Activated CD4-positive, alpha-beta T cell treated with anti-CD3 and anti-CD28 coated beads, Interleukin-2, amount 10 ng/mL, durations not matched to agents 7 days and 5 days (primary cell): ENCODE data around the gene SPAG4. TPM values are rescaled to one million over a fixed set of nuclear protein-coding genes. Genes with fewer than 3 reads are reported as not detected.

Experiments
- CTCF ChIA-PET: fragments of 350-600 bp; sonication (Branson Sonifier 250); formaldehyde crosslinking; loops from one replicate; lab custom pipeline; 2021; ENCODE audit warnings: antibody characterized with exemption; lab: Charles Lee
- POLR2A ChIA-PET: fragments of 350-600 bp; sonication (Branson Sonifier 250); formaldehyde crosslinking; loops from one replicate; lab custom pipeline; 2021; ENCODE audit warnings: antibody characterized with exemption; lab: Charles Lee
- DNase-seq: peaks from one replicate; pipeline ENCODE4 v3.0.0-alpha.2; 2020
- H3K27ac Mint-ChIP-seq: one replicate; pipeline ENCODE4 v1.8.0; 2021; ENCODE audit warnings: mild to moderate bottlenecking, moderate library complexity, mixed read lengths
- H3K27me3 Mint-ChIP-seq: one replicate; pipeline ENCODE4 v1.8.0; 2021; ENCODE audit warnings: mixed read lengths
- H3K36me3 Mint-ChIP-seq: one replicate; pipeline ENCODE4 v1.8.0; 2021; ENCODE audit warnings: low read depth, mixed read lengths
- H3K4me1 Mint-ChIP-seq: one replicate; pipeline ENCODE4 v1.8.0; 2021; ENCODE audit warnings: mixed read lengths
- H3K4me3 Mint-ChIP-seq: one replicate; pipeline ENCODE4 v1.8.0; 2021; ENCODE audit warnings: mild to moderate bottlenecking, moderate library complexity, mixed read lengths
- H3K9me3 Mint-ChIP-seq: one replicate; pipeline ENCODE4 v1.8.0; 2021; ENCODE audit warnings: mixed read lengths
- total RNA-seq, 2 experiments: library from RNA; stranded (reverse); gene quantifications; one replicate each; pipeline ENCODE4 v1.2.3, GENCODE V29; 2021

The SPAG4 gene
- total RNA-seq, 2 experiments from 2014 or later, result 1.7 to 1.9 TPM

DNA sequence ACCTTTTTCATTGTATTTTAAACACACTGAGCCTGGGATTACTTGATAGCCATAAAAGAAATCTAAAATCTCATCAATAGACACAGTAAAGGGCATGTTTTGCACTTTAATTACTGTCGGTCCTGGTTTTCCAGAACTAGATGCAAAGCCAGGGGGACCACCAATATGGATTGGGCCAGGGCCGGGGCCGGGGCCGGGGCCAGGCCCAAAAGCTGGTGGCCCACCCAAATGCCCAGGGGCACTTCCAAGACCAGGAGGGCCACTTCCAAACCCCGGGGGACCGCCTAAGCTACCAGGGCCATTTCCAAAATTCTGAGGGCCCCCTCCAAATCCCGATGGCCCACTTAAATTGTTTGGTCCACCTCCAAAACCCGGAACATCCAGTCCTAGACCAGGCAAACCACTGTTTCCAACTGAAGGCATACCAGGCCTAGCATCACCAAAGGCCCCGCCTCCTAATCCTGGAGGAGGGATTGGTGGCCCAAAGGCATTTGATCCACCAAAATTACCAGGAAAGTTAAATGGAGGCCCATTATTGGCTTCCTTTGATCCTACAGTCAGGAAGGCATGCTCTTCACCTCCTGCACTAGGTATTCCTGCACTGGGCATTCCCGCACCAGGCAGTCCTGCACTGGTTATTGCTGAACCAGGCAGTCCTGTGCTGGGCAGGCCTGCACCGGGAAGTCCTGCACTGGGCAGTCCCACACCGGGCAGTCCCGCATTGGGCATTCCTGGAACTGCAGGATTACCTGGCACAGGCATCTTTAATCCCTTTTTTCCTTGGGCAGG is 37.2 kb downstream of the SPAG4 start:
- H3K4me1 Mint-ChIP-seq, result peaks cover 32% of the 10 kb centered on the region
- no peak overlapping the region for H3K27ac Mint-ChIP-seq
- ChIA-PET CTCF (interaction anchor here (1.7 kb wide), 1 partner anchor 22 kb away, joined by 5 read pairs; no protein-coding TSS in a partner anchor), POLR2A (no interaction called here)
- no peaks in the 10 kb centered on the region for H3K27me3 Mint-ChIP-seq
- H3K36me3 Mint-ChIP-seq, result peaks cover 38% of the 10 kb centered on the region
- no peaks in the 10 kb centered on the region for H3K9me3 Mint-ChIP-seq
- no peak overlapping the region for H3K4me3 Mint-ChIP-seq
- no peak for DNase-seq

- Mint-ChIP-seq H3K27ac (no peak overlapping the region), H3K9me3 (no peaks in the 10 kb centered on the region), H3K36me3 (peaks cover 38% of the 10 kb centered on the region), H3K27me3 (no peaks in the 10 kb centered on the region), H3K4me3 (no peak overlapping the region), H3K4me1 (peaks cover 36% of the 10 kb centered on the region)
- POLR2A ChIA-PET, result no interaction called here
- CTCF ChIA-PET, result interaction anchor here (1.7 kb wide), 1 partner anchor 23 kb away, joined by 5 read pairs; no protein-coding TSS in a partner anchor
- no peak for DNase-seq
Measured at GRCh38 chr20:35653430-35653734, 37.8 kb downstream of the SPAG4 start.

DNA sequence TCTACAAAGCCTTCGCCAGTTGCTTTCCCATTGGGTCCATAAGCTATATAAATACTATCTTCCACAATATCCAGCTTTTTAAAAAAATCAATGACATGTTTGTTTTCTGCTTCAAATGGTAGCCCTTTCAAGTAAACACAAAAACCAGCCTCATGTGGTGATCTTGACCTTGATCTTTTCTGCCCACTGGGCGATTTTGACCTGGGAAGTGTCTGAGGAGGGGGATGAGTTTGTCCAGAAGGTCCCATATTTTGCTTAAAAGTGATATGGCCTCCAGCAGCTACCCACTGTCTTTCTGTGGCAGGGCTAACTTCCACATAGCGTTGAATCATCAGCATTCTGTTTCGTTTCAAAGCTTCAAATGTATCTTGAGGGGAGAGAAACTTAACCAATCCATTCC is 38.3 kb downstream of the SPAG4 start:
- POLR2A ChIA-PET, result no interaction called here
- H3K36me3 Mint-ChIP-seq, result peaks cover 38% of the 10 kb centered on the region
- H3K27ac Mint-ChIP-seq, result no peak overlapping the region
- no peaks in the 10 kb centered on the region for H3K27me3 Mint-ChIP-seq
- no peaks in the 10 kb centered on the region for H3K9me3 Mint-ChIP-seq
- DNase-seq, result no peak
- peaks cover 35% of the 10 kb centered on the region for H3K4me1 Mint-ChIP-seq
- no peak overlapping the region for H3K4me3 Mint-ChIP-seq
- CTCF ChIA-PET, result interaction anchor here (1.7 kb wide), 1 partner anchor 24 kb away, joined by 5 read pairs; no protein-coding TSS in a partner anchor

- H3K4me3 Mint-ChIP-seq, result no peak overlapping the region
- H3K9me3 Mint-ChIP-seq, result no peaks in the 10 kb centered on the region
- no peaks in the 10 kb centered on the region for H3K27me3 Mint-ChIP-seq
- DNase-seq, result no peak
- peaks cover 37% of the 10 kb centered on the region for H3K4me1 Mint-ChIP-seq
- POLR2A ChIA-PET, result no interaction called here
- CTCF ChIA-PET, result interaction anchor here (1.6 to 1.7 kb wide), 2 partner anchors 9 to 24 kb away, joined by 3 to 5 read pairs; no protein-coding TSS in a partner anchor
- H3K36me3 Mint-ChIP-seq, result peaks cover 38% of the 10 kb centered on the region
- no peak overlapping the region for H3K27ac Mint-ChIP-seq
Measured at GRCh38 chr20:35654415-35654814, 38.8 kb downstream of the SPAG4 start.

GRCh38 chr20:35657271-35657670 is 41.6 kb downstream of the SPAG4 start:
- H3K4me3 Mint-ChIP-seq, result no peak overlapping the region
- ChIA-PET POLR2A (no interaction called here), CTCF (interaction anchor here (0.6 to 2.0 kb wide), 3 partner anchors 9 to 51 kb away, joined by 3 to 6 read pairs (median 3); no protein-coding TSS in a partner anchor)
- H3K36me3 Mint-ChIP-seq, result peaks cover 32% of the 10 kb centered on the region
- H3K4me1 Mint-ChIP-seq, result peaks cover 49% of the 10 kb centered on the region
- H3K27me3 Mint-ChIP-seq, result no peaks in the 10 kb centered on the region
- H3K27ac Mint-ChIP-seq, result peak overlapping the region; percentile 38
- H3K9me3 Mint-ChIP-seq, result no peaks in the 10 kb centered on the region
- DNase-seq, result no peak

GRCh38 chr20:35660122-35660937 is 44.7 kb downstream of the SPAG4 start:
- Mint-ChIP-seq H3K4me1 (peaks cover 63% of the 10 kb centered on the region), H3K4me3 (peak overlapping the region; percentile 98), H3K27me3 (no peaks in the 10 kb centered on the region), H3K9me3 (no peaks in the 10 kb centered on the region), H3K36me3 (peaks cover 45% of the 10 kb centered on the region), H3K27ac (peak overlapping the region; percentile 99)
- POLR2A ChIA-PET, result interaction anchor here (1.4 kb wide), 1 partner anchor 82 kb away, joined by 4 read pairs; the partner anchor contains the start of gene RBM39
- CTCF ChIA-PET, result interaction anchor here (0.7 to 3.0 kb wide), 7 partner anchors 12 to 294 kb away, joined by 3 to 10 read pairs (median 3); partner anchors contain the start of gene SCAND1
- DNase-seq, result no peak

- ChIA-PET POLR2A (interaction anchor here (0.6 to 1.4 kb wide), 2 partner anchors 81 to 415 kb away, joined by 3 to 4 read pairs; partner anchors contain the start of gene RBM39), CTCF (interaction anchor here (0.7 to 3.0 kb wide), 3 partner anchors 14 to 42 kb away, joined by 3 to 10 read pairs (median 3); no protein-coding TSS in a partner anchor)
- peaks cover 45% of the 10 kb centered on the region for H3K36me3 Mint-ChIP-seq
- peak overlapping the region; percentile 98 for H3K4me3 Mint-ChIP-seq
- H3K9me3 Mint-ChIP-seq, result no peaks in the 10 kb centered on the region
- H3K27me3 Mint-ChIP-seq, result no peaks in the 10 kb centered on the region
- no peak for DNase-seq
- H3K27ac Mint-ChIP-seq, result peak overlapping the region; percentile 99
- H3K4me1 Mint-ChIP-seq, result peaks cover 63% of the 10 kb centered on the region
Measured at GRCh38 chr20:35661053-35661452, 45.4 kb downstream of the SPAG4 start.

- Mint-ChIP-seq H3K36me3 (peaks cover 43% of the 10 kb centered on the region), H3K27me3 (no peaks in the 10 kb centered on the region), H3K27ac (peak overlapping the region; percentile 99), H3K9me3 (no peaks in the 10 kb centered on the region), H3K4me3 (peak overlapping the region; percentile 98), H3K4me1 (peaks cover 63% of the 10 kb centered on the region)
- ChIA-PET POLR2A (no interaction called here), CTCF (interaction anchor here (3.0 kb wide), 1 partner anchor 43 kb away, joined by 10 read pairs; no protein-coding TSS in a partner anchor)
- no peak for DNase-seq
Measured at GRCh38 chr20:35661908-35662307, 46.3 kb downstream of the SPAG4 start.

DNA sequence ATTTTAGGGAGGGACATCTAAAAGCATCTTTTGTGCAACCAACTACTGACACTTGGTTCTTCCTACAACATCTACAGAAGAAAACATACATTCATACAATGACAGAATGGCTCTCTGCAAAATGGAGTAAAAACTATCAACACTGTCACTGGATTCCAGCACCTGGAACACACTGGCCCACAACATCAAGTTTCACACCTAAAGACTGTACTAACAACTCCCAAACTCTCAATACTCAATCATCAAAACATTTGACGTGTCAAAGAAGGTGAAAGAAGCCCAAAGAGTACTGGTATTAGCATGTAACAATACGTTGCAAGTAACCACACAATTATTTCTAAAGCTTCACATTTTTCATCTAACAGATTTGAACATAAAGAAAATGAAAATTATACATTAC is 46.9 kb downstream of the SPAG4 start:
- Mint-ChIP-seq H3K27ac (peak overlapping the region; percentile 99), H3K4me3 (peak overlapping the region; percentile 98), H3K9me3 (no peaks in the 10 kb centered on the region), H3K4me1 (peaks cover 56% of the 10 kb centered on the region), H3K36me3 (peaks cover 38% of the 10 kb centered on the region), H3K27me3 (no peaks in the 10 kb centered on the region)
- ChIA-PET CTCF (no interaction called here), POLR2A (no interaction called here)
- DNase-seq, result no peak

GRCh38 chr20:35663516-35664465 is 48.2 kb downstream of the SPAG4 start:
- peak overlapping the region; percentile 98 for H3K4me3 Mint-ChIP-seq
- no peaks in the 10 kb centered on the region for H3K27me3 Mint-ChIP-seq
- H3K36me3 Mint-ChIP-seq, result peaks cover 37% of the 10 kb centered on the region
- peak overlapping the region; percentile 99 for H3K27ac Mint-ChIP-seq
- H3K4me1 Mint-ChIP-seq, result peaks cover 49% of the 10 kb centered on the region
- peak; percentile 76 for DNase-seq
- CTCF ChIA-PET, result interaction anchor here (0.6 to 2.2 kb wide), 8 partner anchors 9 to 201 kb away, joined by 3 to 7 read pairs (median 3); partner anchors contain the start of gene RBM39
- H3K9me3 Mint-ChIP-seq, result no peaks in the 10 kb centered on the region
- POLR2A ChIA-PET, result interaction anchor here (0.9 to 1.4 kb wide), 5 partner anchors 46 to 290 kb away, joined by 3 to 9 read pairs (median 6); partner anchors contain the start of genes RBM39, SCAND1 and SPAG4

GRCh38 chr20:35664466-35665206 is 49.0 kb downstream of the SPAG4 start, which contains the start of the genes CPNE1 and RBM12:
CPNE1 (minus strand) TSS chr20:35664900; CDS start chr20:35632923, 31,977 bp downstream.
RBM12 (minus strand) TSS chr20:35664900; CDS start chr20:35655322, 9,578 bp downstream.
- Mint-ChIP-seq H3K9me3 (no peaks in the 10 kb centered on the region), H3K4me1 (peaks cover 42% of the 10 kb centered on the region), H3K27me3 (no peaks in the 10 kb centered on the region), H3K27ac (peak within 1 kb of the TSS; percentile 99), H3K4me3 (peak within 1 kb of the TSS; percentile 98), H3K36me3 (peaks cover 38% of the 10 kb centered on the region)
- POLR2A ChIA-PET, result interaction anchor here (0.9 to 1.4 kb wide), 4 partner anchors 47 to 289 kb away, joined by 4 to 9 read pairs (median 6); partner anchors contain the start of genes RBM39, SCAND1 and SPAG4
- CTCF ChIA-PET, result interaction anchor here (1.0 to 2.2 kb wide), 8 partner anchors 19 to 202 kb away, joined by 3 to 10 read pairs (median 4); partner anchors contain the start of gene RBM39
- DNase-seq, result peak; percentile 95
